ENCODE measurements around the gene LY6G6C.

Gene LY6G6C

DNA sequence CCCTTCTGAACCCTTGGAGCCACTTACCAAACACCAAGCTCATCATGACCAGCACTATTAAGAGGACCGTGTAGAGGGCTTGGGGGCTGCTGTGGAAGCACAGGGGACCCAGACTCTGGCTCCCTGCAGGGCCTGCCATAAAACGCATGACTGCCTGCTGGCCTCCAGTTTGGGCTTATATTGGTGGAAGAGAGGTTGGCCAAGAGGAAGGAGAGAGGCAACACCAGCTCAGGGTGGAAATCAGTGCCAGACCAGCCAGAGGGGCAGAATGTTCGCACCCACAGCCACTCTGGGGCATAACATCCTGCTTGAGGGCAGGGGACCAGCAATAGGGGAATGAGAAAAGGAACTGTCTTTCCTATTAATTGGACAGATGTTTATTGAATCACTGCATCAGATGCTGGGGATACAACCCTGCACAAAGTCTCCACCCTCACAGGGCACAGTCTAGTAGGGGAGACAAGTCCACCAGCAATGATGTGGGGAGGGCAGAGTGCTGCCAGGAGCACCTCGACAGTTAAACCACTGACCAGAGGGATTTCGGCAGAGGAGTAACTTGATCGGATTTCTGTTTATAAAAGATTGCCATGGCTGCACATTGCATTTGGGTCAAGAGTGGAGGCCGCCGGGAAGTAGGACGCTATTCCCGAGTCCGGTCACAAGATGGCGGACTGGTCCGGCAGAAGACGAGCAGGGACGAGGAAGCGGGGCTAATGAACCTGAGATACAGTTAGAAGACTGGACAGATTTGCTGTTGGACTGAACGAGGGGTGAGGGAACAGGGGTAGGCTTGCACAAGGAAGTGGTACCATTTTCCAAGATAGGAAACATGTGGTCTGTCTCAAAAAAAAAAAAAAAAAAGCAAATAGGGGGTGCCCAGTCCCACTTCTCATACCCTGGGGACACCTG is 41.1 kb downstream of the LY6G6C start, which contains the start of gene LY6G5C:
TSS of gene LY6G5C (minus strand) at position 842 of the 909 bp plus-strand sequence. CDS start at position 148, 694 bp downstream.
- no peak for DNase-seq (ENCODE audit: low read depth, low spot score)

DNA sequence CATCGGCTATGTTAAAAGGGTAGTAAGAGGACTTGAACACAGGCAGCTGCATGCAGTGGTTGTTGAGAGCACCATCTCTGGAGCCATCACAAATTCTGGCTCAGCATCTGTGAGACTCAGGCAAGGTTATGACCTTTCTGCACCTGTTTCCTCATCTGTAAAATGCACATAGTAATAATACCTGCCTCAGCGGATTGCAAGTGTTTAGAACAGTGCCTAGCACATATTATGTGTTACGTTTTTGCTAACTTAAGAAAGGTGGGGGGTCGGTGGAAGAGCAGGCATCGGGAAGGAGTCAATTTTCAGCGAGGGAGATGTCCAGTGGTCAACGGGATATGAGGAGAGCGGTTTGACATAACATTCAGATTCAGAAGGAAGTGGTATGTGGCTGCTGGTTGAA is 43.6 kb downstream of the LY6G6C start:
- DNase-seq (ENCODE audit: low read depth, low spot score), result no peak

DNA sequence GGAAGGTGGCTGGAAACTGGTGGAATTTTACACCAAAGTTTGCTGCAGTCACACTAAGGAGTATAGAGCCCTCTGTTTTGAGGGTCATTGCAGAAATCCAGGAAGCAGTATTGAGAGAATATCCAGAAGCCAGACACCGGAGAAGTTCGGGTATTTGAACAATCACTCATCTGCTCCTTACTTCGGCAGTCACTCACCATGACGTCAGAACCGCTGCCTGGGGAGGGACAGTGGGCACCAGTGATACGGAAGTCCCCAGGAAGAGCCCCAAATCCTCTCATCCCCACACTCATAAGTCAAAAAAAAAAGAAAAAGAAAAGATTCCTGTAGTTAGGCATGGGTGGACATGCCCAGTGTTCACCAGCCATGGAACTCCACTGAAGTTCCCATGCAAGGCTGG is 44.6 kb downstream of the LY6G6C start:
- DNase-seq (ENCODE audit: low read depth, low spot score), result no peak

DNA sequence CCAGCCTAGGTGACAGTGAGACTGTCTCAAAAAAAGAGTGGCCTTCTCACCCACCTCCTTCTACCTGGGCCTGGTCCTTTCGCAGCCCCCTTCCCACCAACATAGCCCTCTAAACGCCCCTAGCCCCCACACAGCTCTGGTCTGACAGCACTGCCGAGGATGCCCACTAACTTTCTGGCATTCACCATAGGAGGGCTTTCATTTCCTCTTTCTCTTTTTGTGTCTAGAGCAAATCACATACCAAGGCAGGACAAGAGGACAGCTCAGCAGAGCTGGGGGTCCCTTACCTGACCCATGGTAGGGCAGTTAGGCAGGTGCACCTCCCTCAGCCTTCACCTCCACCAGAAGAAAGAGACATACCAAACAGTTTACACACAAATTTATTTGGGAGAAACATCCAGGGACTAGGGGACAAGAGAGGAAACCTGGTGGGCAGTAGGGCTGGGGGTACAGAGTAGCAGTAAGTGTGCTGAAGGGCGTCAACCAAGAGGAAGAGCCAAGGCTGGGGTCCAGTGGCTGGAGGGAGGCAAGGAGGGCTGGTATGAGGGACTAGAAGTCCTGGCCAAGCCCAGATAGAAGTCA is 45.1 kb downstream of the LY6G6C start:
- no peak for DNase-seq (ENCODE audit: low read depth, low spot score)

DNA sequence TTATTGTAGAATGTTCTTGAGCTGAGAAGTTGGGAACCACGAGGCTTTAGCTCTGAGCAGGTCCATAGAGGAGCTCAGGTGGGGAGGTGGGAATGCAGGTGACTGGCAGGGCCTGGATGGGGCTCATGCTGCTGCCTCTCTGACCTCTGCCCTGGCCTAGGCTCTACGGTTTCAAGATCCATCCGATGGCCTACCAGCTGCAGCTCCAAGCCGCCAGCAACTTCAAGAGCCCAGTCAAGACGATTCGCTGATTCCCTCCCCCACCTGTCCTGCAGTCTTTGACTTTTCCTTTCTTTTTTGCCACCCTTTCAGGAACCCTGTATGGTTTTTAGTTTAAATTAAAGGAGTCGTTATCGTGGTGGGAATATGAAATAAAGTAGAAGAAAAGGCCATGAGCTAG is 51.9 kb downstream of the LY6G6C start, which contains the start of gene LY6G5B:
TSS of gene LY6G5B (plus strand) at position 301 of the 400 bp plus-strand sequence. CDS start 975 bp downstream, outside the sequence.
- no peak for DNase-seq (ENCODE audit: low read depth, low spot score)

Data from iPS DF 19.7 (cell line).